GM18502 (cell line): Measurements from ENCODE around the gene AKR1C2.
"Not testable (repeated sequence)": the region's sequence is repeated elsewhere in the genome, so short reads cannot be mapped to it uniquely, and the experiment has no call there.

ENCODE experiments used
- ATAC-seq: cut with Tn5 transposase; IDR thresholded peaks from one replicate; pipeline ENCODE4 v1.9.1; 2021; ENCODE audit warnings: mild to moderate bottlenecking; ENCODE audit not compliant: unreplicated experiment, poor library complexity

The AKR1C2 gene

DNA sequence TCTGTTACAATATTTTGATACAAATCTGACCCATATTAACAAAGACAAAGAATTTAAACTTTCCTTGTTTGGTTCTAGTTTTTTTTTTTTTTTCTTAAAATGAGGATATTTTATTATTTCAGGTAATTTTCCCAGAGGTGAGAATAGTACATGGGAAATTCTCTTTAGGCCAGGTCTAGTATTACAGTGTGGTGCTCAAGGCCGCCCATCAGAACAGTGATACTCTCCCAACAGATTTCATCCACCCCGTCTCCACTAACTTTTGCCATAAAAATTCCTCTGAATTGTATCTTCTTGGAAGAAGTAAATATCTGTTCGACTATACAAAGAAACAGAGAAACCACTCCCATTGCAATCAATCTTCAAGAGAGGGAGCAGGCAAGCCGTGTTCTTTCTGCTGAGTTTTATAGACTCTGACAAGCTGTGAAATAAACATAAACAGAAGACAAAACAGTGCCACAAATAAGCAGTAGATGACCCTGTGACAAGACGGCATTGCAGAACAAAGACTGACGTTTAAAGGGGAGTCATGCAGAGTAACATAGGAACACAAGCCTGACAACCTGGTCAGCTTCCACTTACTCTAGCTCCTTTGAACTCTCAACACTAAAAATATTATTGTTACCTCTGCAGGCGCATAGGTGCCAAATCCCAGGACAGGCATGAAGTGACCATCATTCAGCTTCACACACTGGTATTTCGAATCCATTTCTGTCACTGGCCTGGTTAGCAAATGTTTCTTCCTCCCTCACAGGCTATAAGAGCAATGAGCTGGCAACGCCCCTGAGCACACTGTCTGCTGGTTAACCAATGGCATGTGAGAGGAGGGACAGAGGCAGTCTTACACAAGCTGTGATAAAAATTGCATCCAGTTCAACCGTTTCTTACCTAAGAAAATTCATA lies at the start of gene AKR1C2:
TSS of gene AKR1C2 (minus strand) at position 731 of the 903 bp plus-strand sequence. CDS start at position 709, 22 bp downstream.
- not testable (repeated sequence) for ATAC-seq

DNA sequence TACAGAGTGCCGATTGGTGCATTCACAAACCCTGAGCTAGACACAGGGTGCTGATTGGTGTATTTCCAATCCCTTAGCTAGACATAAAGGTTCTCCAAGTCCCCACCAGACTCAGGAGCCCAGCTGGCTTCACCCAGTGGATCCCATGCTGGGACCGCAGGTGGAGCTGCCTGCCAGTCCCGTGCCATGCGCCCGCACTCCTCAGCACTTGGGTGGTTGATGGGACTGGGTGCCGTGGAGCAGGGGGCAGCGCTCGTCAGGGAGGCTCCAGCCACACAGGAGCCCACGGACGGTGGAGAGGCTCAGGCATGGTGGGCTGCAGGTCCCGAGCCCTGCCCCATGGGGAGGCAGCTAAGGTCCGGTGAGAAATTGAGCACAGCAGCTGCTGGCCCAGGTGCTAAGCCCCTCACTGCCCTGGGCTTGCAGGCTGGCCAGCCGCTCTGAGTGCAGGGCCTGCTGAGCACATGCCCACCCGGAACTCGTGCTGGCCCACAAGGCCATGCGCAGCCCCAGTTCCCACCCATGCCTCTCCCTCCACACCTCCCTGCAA lies 49.4 kb upstream of the AKR1C2 start:
- not testable (repeated sequence) for ATAC-seq

GRCh38 chr10:5047912-5048628 lies 44.4 kb upstream of the AKR1C2 start:
- ATAC-seq, result no peak

GRCh38 chr10:5047055-5047454 lies 43.4 kb upstream of the AKR1C2 start:
- ATAC-seq, result not testable (repeated sequence)

DNA sequence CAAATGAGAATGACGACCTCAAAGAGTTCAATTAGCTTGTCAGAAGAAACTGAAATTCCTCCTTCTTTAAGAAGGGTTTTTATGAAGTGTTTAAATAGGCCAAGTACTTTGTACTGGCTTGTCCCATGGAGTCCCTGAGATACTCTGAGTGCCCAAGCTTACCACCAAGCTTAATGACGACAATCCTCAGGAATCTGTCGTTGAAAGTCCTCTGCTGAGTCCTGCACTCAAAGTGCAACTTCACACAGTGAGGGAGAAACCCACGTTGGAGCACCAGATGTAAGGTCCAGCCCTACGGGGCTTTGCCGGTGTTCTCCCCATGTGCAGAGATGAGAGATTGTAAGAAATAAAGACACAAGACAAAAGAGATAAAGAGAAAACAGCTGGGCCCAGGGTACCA lies 42.8 kb upstream of the AKR1C2 start:
- no peak for ATAC-seq

- ATAC-seq, result no peak
Measured at GRCh38 chr10:5045095-5045494, 41.4 kb upstream of the AKR1C2 start.

GRCh38 chr10:5043716-5044115 lies 40.1 kb upstream of the AKR1C2 start:
- ATAC-seq, result no peak

GRCh38 chr10:5042922-5043321 lies 39.3 kb upstream of the AKR1C2 start:
- ATAC-seq, result no peak

DNA sequence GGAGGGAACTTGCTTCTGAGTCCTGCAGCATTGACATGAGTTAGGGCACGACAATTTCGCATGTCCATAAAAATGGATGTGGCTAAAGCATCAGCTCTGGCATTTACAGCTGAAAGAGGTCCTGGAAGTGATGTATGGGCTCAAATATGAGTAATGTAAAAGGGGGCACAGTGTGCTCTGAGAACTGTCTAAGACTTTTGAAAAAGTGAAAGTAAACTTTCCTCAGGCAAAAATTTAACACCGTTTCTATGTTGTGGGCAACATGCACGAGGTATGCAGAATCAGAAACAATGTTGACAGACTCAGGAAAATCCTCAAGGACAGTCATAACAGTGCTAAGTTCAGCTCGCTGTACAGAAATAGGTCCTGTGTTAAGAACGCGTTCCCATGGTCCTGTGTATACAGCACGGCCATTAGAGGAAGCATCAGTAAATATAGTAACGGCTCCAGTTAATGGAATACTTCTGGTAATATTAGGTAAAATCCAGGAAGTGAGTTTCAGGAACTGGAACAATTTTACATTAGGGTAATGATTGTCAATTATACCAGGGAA lies 37.9 kb upstream of the AKR1C2 start:
- ATAC-seq, result no peak

DNA sequence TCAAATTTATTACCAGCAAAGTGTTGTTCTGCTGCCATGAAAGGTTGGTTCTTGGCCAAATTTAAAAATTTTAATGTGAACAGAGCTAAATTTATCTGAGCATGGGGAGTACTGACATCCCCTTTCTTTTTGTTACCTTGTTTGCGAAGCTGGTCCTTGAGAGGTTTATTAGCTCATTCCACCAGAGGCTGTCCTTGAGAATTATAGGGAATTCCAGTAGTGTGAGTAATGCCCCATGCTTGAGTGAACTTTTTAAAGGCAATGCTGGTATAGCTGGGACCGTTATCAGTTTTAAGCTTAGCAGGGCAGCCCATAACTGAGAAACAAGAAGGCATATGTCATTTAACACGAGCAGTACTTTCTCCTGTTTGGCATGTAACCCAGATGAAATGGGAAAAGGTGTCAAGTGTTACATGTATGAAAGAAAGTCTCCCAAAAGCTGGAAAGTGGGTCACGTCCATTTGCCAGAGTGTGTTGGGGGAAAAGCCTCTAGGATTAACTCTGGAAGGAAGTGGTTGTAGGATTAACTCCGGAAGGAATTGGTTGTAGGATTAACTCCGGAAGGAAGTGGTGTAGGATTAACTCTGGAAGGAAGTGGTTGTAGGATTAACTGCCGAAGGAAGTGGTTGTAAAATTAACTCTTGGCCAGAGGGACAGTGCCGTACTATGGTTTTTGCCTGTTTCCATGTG lies 37.3 kb upstream of the AKR1C2 start:
- no peak for ATAC-seq

DNA sequence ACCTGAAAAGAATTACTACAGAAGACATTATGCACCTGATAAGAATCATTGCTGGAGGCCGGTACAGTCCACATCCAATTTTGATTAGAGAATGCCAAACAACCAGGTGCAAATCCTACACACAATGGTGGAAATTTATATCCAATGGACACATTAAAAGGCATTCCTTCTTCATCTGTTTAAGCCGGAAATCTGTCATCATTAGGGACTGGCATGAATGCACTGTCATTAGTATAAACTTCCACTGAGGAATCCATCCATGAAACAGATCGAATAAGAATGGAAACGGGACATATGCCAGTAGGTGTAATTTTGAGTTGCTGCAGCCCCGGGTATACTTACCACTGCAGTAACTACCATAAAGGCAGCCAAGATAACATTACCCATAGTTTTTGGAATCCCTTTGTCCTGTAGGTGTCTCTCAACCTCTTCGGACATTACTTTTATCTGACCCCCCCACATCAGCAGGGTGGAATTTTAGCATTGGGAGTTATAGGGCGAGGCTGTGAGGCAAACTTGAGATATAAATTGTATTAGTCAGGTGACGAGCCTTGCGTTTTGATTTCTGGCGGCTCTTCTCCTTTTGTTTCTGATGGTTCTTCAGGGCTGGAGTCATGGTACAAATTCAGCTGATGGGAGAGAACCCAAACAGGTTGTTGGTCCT lies 36.5 kb upstream of the AKR1C2 start:
- no peak for ATAC-seq

DNA sequence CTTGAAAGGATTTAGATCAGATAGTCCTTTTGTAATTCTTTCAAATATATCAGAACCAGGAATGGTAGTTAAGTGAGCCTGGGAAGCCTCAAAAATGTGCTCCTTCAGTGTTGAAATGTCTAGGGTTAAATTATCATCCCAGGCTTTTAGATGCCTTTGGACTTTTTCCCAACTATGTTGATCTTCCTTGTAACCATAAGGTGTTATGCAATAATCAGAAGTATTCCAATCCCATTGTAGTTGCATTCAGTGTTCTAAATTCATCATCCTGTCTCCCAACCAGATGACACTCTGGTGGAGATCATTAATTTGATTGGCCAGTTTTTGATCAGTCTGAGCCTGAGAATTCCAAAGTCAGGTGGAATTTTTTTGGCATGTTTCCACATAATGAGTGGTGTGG lies 35.1 kb upstream of the AKR1C2 start:
- ATAC-seq, result no peak

GRCh38 chr10:5038101-5038500 lies 34.4 kb upstream of the AKR1C2 start:
- ATAC-seq, result no peak

DNA sequence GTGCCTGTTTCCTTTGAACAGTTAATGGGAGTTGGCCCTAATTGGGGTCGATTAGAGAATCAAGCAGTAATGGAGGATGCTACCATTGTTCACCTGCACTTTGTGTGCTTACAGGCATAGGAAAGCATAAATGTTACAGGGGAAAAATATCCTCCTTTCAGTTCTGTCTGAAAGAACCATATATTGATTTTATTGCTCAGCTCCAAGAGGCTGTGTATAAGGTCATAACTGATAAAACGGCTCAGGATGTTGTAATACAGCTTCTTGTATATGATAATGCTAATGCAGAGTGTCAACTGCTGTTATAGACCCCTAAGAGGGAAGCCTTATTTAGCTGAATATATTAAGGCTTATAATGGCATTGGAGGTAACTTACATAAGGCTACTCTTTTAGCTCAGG lies 32.9 kb upstream of the AKR1C2 start:
- ATAC-seq, result no peak

GRCh38 chr10:5035356-5035755 lies 31.7 kb upstream of the AKR1C2 start:
- no peak for ATAC-seq

DNA sequence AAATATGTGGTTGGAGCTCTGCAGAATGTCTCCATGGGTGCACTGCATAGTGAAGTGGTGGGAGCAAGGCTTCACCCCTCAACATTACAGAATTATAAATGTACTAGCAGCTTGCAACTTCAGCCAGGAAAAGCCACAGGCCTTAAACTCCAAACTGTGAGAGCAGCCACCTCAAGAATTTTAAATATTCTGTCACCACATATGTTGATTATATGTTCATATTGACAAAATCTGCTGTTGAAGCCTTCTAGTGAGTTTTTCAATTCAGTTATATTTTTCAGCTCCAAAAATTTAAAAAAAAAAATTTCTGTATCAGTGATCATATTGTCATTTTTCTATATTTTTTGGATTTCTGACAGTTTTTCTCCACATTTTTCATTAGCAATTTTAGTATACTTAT lies 30.9 kb upstream of the AKR1C2 start:
- no peak for ATAC-seq

DNA sequence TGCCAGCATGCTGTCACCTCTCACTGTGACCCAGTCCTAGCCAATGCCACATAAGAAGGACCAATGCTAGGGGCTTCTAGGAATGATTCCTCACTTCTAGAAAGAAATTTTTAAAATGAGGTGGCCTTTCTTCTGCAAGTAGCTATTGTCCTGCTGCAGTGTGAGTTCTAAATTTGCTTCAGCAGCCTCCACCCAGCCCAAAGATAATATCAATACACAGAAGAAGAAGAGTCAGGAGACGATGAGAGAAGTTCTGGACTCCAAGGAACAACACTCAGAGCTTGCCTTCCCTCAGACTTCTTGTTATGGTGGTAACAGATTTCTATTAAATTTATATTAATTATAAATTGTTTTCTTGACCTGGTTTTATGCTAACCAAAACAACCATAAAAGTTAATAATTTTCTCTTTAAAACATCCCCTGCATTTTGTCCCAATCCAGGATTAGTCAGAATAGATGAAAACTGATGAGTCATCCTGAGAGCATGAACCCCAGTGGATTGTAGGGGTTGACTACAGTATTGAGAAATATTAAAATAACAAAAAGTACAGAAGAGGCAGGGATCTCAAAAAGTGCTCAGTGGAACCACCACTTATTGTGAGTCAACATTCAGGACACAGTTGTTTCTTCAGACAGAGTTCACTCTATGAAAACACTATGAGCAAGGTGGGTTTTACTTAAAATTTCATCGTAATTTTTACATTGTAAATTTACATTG lies 29.6 kb upstream of the AKR1C2 start:
- ATAC-seq, result no peak

DNA sequence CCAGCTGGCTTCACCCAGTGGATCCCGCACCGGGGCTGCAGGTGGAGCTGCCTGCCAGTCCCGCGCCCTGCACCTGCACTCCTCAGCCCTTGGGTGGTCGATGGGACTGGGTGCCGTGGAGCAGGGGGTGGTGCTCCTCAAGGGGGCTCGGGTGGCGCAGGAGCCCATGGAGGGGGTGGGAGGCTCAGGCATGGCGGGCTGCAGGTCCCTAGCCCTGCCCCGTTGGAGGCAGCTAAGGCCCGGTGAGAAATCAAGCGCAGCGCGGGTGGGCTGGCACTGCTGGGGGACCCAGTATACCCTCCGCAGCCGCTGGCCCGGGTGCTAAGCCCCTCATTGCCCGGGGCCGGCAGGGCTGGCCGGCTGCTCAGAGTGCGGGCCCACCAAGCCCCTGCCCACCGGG lies 28.8 kb upstream of the AKR1C2 start:
- not testable (repeated sequence) for ATAC-seq

DNA sequence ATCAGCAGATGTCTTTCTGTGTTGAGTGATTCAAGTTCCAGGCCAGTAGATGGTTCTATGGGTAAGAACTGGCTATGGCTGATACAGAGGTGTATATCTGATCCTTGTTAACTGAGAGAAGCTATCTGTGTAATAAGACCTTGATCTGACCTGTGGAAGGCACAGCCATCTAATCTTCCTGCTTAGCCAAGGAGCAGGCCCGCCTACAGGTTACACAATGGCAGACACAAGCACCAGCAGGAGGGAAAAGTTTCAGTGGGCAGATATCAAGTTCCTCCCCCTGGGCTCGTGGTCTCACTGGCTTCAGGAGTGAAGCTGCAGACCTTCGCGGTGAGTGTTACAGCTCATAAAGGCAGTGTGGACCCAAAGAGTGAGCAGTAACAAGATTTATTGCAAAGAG lies 27.9 kb upstream of the AKR1C2 start:
- ATAC-seq, result not testable (repeated sequence)
